ENCODE results near the gene HYAL2.
A peak's percentile ranks its signal among the peaks of the same experiment; 100 is the strongest.
"Not testable (repeated sequence)": the region's sequence is repeated elsewhere in the genome, so short reads cannot be mapped to it uniquely, and the experiment has no call there.

HYAL2 gene

DNA sequence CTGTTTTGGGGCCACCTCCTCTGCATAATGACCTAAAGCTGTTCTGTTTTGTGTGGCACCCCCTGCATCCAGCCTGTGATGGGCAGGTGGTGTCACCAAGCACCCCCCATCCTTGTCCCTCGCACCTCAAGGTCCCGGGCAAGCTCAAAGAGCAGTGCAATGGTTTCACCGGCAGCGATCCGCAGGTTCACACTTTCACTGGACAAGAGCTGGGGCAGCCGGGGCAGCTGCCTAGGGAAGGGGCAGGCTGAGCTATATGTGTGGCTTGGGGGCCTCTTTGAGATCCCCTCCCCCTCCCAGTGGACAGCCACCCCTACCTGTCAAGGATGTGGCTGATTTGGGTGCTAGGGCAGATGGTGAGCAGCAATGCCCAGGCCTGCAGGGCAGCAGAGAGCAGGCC, 33.4 kb downstream of the HYAL2 start:
- DNase-seq (ENCODE audit: low read depth), result no peak

DNA sequence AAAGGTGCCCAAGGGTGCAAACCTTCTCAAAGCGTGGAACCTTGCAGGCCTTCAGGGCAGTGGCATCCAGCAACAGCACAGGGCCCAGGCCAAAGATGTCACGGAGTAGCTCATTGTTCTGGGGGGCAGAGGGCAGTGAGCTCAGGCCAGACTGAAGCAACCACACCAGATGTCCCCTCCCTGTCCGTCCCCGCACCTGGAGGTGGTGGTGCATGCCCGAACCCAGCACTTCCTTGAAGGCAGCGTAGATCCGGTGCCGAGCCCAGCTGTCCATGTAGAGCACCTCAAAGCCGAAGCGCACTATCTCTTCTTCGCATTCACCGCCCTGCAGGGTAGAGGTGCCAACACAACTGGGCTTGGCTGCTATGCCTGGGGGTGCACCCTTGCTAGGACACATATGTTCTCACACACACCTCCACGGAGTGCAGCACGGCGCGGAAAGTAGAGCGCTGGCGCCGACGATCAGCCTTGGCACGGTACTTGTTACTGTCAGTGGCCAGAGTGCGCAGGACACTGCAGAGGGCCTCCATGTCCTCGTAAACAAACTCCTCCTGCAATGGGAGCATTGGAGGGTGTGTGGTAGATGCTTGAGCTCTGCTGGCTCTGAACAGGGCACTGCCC, 34.0 kb downstream of the HYAL2 start:
- DNase-seq (ENCODE audit: low read depth), result no peak

DNA sequence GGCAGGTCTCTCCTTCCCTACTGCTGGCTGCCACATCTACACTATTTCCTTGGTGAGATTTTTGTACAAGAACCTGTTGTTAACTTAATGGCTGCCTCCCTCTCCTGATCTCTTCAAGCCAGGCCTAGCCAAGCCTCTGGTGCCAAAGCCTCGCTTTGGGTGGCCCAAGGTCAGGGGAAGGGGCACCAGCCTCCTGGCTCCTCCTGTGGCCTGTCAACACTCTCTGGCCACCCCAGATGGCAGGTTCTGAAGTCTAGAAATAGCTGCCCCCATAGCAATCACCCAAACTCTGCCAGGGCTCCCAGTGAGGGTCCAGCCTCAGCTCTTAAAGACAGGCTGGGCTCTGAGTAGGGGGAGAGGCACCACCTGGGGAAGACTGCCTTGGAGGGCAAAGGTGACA, 35.3 kb downstream of the HYAL2 start:
- DNase-seq (ENCODE audit: low read depth), result no peak

DNA sequence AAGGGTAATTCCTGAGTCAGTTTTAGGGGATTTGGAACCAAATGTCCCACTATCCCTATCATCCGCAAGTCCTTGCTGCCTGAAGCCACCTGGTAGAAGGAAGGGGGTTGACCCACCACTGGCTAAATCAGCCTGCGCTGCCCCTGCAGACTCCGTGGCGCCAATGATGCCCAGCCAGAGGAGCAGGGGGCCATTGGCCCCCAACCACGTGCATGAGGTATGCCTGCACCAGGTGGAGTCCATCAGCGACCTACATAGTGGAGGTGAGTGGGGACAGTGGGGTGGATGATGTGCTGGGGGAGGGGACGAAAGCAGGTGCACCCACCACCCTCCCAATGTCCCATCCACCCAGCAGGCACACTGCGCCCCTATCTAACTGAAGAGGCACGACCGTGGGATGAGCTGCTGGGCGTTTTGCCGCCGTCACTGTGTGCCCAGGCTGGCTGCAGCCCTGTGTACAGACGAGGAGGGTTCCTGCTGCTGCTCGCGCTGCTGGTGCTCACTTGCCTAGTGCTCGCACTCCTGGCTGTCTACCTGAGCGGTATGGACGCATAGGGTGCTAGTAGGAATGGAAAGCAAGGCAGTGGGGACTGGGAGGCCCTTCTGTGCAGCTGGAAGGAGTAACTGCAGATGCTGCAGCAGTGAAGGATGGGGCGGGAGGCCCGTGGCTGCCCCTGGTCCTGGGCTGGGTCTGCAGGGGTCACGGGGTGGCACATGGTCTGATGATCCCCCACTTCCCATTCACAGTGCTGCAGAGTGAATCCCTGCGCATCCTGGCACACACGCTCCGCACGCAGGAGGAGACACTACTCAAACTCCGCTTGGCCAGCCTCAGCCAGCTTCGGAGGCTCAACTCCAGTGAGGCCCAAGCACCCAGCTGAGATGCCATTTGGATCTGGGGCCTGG, 36.0 kb downstream of the HYAL2 start:
- no peak for DNase-seq (ENCODE audit: low read depth)

DNA sequence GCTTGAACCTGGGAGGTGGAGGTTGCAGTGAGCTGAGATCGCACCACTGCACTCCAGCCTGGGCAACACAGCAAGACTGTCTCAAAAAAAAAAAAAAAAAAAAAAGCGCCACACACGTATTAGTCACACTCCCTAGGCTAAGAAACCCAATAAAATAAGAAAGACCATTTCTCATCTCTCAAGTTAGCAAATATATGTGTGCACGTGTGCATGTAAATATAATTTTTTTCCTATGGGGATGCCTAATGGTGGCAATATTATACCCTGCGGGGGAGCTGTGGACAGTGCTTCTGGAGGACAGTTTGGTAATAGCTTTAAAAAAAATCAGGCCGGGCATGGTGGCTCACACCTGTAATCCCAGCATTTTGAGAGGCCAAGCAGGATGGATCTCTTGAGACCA, 38.4 kb downstream of the HYAL2 start:
- DNase-seq (ENCODE audit: low read depth), result not testable (repeated sequence)

DNA sequence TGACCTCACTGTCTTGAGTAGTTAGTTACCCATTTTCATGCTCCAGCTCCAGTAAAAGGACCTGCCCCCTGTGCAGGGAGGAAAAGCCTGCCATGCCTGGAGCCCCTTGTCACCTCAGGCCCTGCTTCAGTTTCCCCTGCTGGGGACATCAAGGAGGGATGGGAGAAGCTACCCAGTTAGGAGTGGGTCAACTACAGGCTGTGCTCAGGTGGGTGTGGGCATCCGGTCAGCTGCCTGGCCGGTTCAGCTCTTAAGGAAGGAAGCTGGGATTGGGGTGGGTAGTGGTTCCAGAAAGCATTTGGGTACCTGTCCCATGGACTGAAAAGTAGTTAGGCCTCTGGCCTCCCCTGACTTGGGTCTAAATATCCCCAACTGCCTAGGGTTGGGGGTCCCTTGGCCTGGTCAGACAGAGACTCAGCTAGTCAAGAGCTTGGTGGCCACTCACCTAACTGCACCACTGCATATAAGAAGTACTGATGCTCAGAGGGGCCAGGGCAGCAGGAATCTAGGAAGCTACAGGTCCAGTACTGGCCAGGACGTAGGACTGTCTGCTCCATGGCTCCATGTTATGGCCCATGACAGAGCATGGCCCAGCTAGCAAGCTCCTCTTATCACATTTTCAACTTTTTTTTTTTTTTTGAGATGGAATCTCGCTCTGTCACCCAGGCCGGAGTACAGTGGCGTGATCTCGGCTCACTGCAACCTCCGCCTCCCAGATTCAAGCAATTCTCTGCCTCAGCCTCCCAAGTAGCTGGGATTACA, 43.1 kb downstream of the HYAL2 start:
- no peak for DNase-seq (ENCODE audit: low read depth)

DNA sequence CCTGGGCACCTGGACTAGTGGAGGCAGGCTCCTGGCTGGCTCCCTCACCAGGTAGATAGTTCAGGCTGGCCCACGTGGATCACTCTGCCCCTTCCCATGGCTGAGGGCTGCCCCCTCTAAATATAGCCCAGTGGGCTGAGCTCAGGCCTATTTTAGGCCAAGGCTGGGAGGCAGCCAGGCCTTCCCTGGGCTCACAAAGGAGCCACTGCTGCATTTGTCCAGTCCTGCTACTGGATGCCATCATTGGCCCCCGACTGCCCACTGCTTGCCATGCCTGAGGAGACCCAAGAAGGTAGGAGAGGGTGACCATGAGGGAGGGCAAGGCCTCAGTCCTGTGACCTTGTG, 43.7 kb downstream of the HYAL2 start, which contains the start of gene LSMEM2:
Gene LSMEM2 (plus strand): TSS at position 208 of the 345 bp plus-strand sequence. CDS start 27 bp downstream, at position 235.
- DNase-seq (ENCODE audit: low read depth), result no peak

DNA sequence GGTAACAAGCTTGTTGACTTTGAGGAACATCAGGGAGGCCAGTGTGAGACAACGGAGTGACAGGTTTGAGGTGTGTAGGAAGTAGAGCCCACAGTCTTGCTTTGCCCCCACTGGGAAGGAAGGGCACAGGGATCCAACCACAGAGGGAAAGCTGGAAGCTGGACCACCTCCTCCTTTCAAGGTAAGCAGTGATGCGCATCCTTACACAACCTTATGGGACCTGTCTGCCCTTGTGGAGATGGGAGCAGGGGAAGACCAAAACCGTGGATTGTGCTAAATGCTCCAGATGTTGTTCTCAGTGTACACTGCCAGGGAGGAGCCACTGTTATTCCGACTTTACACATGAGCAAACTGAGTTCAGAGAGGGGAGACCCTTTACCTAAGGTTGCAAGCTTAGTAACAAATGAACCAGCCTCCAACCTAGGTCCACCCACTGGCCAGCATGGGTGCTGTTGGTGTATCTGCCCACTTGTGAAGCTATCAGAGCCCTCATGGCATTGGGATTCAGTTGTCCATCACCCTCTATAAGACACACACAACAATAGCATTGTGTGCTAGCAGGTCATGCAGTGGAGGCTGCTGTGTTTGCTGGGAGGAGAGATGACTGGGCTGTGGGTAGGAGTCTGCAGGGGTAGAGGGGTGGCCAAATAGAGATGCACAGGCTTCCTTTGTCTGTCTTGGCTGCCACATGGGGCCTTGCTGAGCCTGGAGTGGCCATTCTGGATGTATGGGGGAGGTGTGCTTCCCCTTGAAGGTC, 44.2 kb downstream of the HYAL2 start:
- DNase-seq (ENCODE audit: low read depth), result no peak

DNA sequence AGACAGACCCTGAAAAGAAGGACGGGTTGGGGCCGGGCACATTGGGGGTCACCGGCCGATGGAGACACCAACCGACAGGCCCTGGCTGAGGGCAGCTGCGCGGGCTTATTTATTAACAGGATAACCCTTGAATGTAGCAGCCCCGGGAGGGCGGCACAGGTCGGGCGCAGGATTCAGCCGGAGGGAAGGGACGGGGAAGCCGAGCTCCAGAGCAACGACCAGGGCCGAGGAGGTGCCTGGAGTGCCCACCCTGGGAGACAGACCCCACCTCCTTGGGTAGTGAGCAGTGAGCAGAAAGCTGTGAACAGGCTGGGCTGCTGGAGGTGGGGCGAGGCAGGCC, 45.8 kb downstream of the HYAL2 start:
- no peak for DNase-seq (ENCODE audit: low read depth)

DNA sequence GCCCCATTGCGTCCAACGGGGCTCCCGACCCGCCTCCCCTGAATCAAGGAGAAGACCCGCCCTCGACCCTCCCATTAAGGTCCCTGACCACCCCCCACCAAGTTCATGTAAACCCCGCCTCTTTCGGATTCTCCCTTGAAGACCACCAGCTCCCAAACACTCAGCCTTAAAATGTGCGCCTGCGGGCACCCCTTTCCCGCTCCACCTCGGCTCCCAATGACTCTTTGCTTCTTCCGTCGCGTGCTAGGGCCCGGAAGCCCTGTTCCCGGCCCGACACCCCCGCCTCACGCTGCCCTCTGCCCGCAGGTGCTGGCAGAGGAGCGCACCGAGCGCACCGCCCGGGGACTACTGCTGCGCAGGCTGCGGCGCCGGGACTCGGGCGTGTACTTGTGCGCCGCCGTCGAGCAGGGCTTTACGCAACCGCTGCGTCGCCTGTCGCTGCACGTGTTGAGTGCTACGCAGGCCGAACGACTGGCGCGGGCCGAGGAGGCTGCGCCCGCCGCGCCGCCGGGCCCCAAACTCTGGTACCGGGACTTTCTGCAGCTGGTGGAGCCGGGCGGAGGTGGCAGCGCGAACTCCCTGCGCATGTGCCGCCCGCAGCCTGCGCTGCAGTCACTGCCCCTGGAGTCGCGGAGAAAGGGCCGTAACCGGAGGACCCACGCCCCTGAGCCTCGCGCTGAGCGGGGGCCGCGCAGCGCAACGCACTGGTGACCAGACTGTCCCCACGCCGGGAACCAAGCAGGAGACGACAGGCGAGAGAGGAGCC, 46.4 kb downstream of the HYAL2 start:
- DNase-seq (ENCODE audit: low read depth), result no peak

DNA sequence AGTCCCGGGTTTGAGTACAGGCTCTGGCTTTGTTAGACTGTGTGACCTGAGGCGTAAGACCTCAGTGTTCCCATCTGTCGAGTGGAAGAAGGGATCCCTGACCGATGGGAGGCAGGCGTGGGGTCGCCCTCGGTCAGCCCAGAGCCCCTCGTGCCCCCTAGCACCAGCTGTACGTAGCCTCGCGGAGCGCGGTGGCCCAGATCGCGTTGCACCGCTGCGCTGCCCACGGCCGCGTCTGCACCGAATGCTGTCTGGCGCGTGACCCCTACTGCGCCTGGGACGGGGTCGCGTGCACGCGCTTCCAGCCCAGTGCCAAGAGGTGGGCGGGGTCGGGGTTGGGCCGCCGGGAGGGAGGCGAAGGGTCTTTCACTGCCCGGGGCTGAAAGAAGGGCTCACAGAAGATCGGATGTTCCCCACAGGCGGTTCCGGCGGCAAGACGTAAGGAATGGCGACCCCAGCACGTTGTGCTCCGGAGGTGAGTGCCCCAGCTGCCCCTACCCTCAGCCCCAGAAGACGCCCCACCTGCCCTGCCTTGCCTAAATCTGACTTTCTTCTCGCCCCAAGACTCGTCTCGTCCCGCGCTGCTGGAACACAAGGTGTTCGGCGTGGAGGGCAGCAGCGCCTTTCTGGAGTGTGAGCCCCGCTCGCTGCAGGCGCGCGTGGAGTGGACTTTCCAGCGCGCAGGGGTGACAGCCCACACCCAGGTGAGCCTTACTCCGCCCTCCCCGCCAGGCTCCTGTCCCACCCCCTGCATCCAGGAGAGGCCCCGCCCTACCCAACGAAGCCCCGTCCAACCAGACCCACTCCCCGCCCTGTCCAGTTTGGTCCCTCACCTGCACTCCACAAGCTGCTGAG, 47.2 kb downstream of the HYAL2 start:
- DNase-seq (ENCODE audit: low read depth), result no peak

DNA sequence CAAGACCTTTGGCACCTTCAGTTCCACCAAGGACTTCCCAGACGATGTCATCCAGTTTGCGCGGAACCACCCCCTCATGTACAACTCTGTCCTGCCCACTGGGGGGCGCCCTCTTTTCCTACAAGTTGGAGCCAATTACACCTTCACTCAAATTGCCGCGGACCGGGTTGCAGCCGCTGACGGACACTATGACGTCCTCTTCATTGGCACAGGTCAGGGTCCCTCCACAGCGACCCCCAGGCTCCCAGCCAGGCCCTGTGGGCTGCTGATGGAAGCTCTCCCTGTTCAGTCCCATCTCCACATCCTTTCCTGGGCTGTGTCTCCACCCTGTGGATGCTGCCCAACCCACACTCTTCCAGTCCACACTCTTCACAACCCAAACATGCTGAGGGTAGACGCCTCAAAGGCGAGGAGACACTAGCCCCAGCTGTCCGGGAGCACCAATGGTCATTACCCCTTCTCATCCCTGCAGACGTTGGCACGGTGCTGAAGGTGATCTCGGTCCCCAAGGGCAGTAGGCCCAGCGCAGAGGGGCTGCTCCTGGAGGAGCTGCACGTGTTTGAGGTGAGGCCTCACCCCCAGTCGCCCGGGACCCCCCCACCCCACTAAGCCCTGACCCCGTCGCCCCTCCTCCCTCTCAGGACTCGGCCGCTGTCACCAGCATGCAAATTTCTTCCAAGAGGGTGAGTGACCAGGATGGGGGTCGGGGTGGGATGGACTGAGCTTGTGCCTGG, 48.0 kb downstream of the HYAL2 start:
- peak; percentile 51 for DNase-seq (ENCODE audit: low read depth)

DNA sequence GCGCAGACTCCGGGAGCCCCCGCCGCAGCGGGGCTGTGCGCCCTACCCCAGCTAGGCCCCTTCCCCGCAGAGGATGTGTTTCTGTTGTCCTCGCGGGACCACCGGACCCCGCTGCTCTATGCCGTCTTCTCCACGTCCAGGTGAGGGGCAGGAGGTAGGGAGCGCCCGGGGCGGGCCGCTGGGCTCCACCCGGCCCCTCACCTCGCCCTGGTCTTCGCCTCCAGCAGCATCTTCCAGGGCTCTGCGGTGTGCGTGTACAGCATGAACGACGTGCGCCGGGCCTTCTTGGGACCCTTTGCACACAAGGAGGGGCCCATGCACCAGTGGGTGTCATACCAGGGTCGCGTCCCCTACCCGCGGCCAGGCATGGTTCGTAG, 48.9 kb downstream of the HYAL2 start:
- no peak for DNase-seq (ENCODE audit: low read depth)

DNA sequence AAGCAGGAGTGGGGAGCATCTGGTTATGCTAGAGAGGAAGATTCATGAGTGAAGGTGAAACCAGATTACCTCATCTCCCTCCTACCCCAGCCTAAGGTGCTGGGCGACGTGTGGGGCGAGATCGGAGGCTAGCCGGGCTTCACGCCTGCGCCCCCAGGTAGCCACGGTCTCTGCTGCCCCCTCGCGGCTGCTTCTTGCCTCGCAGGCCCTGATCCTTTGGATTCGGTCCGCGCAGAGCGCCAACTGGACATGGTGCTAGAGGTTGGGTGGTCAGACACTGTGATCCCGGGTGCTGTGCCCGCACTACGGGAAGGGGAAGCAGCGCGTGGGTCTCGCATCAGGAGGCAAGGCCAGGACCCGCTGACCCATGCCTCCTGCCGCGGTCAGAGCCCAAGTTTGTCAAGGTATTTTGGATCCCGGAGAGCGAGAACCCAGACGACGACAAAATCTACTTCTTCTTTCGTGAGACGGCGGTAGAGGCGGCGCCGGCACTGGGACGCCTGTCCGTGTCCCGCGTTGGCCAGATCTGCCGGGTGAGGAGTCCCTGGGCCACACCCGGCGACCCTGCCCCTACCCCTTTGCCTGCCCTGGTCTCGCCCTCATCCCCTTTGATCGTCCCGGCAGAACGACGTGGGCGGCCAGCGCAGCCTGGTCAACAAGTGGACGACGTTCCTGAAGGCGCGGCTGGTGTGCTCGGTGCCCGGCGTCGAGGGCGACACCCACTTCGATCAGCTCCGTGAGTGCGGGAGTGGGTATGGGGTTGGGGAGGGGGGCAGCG, 49.4 kb downstream of the HYAL2 start:
- DNase-seq (ENCODE audit: low read depth), result peak; percentile 79

DNA sequence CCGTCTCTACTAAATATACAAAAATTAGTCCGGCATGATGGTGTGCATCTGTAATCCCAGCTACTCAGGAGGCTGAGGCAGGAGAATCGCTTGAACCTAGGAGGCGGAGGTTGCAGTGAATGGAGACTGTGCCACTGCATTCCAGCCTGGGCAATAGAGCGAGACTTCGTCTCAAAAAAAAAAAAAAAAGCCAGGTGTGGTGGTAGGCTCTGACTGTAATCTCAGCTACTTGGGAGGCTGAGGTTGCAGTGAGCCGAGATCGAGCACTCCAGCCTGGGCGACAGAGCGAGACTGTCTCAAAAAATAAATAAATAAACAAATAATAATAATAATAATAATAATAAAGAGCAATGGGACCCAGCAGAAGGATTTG, 50.0 kb downstream of the HYAL2 start:
- not testable (repeated sequence) for DNase-seq (ENCODE audit: low read depth)

DNA sequence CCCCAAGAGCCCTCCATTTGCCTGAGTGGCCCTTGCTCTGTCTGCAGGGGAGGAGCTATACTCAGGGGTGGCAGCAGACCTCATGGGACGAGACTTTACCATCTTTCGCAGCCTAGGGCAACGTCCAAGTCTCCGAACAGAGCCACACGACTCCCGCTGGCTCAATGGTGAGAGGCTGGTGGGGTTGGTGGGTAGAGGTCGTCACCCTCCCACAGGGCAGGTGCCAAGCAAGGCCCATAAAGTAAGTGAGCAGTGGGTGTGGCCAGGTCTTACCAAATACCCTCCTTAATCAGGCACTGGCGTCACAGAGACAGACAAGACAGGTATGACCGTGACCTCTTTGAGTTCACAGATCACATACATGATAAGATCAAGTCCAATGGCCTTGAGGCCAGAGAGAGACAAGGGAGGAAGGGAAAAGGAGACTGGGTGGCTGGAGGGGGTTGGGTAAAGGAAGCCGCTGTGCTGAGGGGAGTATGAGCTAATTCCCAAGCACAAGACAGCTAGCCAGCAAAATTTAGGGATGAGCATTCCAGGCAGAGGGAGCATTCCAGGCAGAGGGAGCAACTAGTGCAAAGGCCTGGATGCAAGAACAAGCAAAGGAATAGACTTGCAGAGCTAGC, 51.1 kb downstream of the HYAL2 start:
- no peak for DNase-seq (ENCODE audit: low read depth)

DNA sequence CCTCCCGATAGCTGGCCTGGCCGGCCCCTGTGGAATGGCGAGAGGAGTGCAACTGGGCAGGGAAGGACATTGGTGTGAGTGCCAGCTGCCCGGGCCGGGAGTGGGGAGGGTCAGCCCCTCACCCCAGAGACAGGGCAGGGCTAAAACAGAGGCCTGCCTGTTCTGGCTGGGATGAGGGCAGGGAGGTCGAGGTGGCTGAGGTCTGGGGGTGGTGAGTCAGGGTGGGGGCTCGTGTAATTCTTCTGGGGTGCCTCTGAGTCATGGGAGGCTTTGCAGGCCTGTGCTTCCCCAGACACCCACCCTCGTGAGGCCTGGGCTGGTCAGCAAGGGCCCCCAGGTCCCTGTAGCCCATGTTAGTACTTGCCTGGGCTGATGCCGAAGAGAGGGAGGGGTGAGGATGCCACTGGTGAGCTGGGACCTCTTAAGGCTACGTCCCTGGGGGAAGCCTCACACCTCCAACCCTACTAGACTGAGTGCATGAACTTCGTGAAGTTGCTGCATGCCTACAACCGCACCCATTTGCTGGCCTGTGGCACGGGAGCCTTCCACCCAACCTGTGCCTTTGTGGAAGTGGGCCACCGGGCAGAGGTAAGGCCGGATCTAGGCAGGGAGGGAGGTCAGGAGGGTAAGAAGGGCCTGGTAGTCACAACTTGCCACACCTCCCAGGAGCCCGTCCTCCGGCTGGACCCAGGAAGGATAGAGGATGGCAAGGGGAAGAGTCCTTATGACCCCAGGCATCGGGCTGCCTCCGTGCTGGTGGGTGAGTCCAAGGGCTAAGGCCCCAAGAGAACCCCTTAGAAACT, 51.9 kb downstream of the HYAL2 start:
- no peak for DNase-seq (ENCODE audit: low read depth)

DNA sequence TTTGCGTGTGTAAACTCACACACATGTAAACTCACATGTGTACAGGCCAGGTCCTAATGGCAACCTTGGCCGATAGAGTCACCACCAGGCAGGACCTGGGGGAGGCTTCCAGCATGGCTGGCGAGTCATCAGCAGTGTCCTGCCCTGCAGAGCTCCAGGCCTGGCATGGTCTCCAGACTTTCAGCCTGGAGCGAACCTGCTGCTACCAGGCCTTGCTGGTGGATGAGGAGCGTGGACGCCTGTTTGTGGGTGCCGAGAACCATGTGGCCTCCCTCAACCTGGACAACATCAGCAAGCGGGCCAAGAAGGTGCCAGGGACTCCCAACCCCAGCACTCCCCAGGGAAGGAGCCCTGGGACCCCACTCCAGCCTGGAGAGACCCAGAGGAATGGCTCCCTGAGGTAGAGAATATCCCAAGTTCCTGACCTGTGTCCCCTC, 52.5 kb downstream of the HYAL2 start:
- no peak for DNase-seq (ENCODE audit: low read depth)
